ENCODE results near the gene RIMS3. TPM values are rescaled to one million over a fixed set of nuclear protein-coding genes. Genes with fewer than 3 reads are reported as not detected.

Gene RIMS3
- total RNA-seq, 4 donors from 2014 or later, result 2.5 to 6.6 (median 5.4) TPM

GRCh38 chr1:40648200-40648599, 17.3 kb downstream of the RIMS3 start:
- Histone ChIP-seq H3K36me3 (no peaks in the 10 kb centered on the region), H3K9me3 (no peaks in the 10 kb centered on the region), H3K4me3 (no peak overlapping the region), H3K27me3 (no peaks in the 10 kb centered on the region), H3K4me1 (no peaks in the 10 kb centered on the region), H3K27ac (no peak overlapping the region)
- DNase-seq, result no peak
- no peak for TF ChIP-seq CTCF (IDR thresholded peaks at IDR 0.05)
- TF ChIP-seq POLR2A (IDR thresholded peaks at IDR 0.05), result no peak

- H3K36me3 ChIP-seq, result no peaks in the 10 kb centered on the region
- H3K27ac ChIP-seq, result no peak overlapping the region
- no peak overlapping the region for H3K4me3 ChIP-seq
- H3K27me3 ChIP-seq, result no peaks in the 10 kb centered on the region
- TF ChIP-seq POLR2A (IDR thresholded peaks at IDR 0.05), result no peak
- no peak for TF ChIP-seq CTCF (IDR thresholded peaks at IDR 0.05)
- no peaks in the 10 kb centered on the region for H3K9me3 ChIP-seq
- peak in 1 of 3 donors; percentile 63 for DNase-seq
- no peaks in the 10 kb centered on the region for H3K4me1 ChIP-seq
These were observed 19.2 kb downstream of the RIMS3 start for GRCh38 chr1:40646315-40646714.

GRCh38 chr1:40645118-40645680, 20.3 kb downstream of the RIMS3 start:
- DNase-seq, result no peak
- H3K4me3 ChIP-seq, result no peak overlapping the region
- H3K36me3 ChIP-seq, result no peaks in the 10 kb centered on the region
- H3K4me1 ChIP-seq, result no peaks in the 10 kb centered on the region
- TF ChIP-seq CTCF (IDR thresholded peaks at IDR 0.05) (no peak), POLR2A (IDR thresholded peaks at IDR 0.05) (no peak)
- H3K9me3 ChIP-seq, result no peaks in the 10 kb centered on the region
- no peaks in the 10 kb centered on the region for H3K27me3 ChIP-seq
- H3K27ac ChIP-seq, result no peak overlapping the region

- no peak overlapping the region for H3K27ac ChIP-seq
- no peaks in the 10 kb centered on the region for H3K4me1 ChIP-seq
- H3K9me3 ChIP-seq, result no peaks in the 10 kb centered on the region
- H3K36me3 ChIP-seq, result no peaks in the 10 kb centered on the region
- no peak overlapping the region for H3K4me3 ChIP-seq
- no peak for TF ChIP-seq POLR2A (IDR thresholded peaks at IDR 0.05)
- TF ChIP-seq CTCF (IDR thresholded peaks at IDR 0.05), result no peak
- H3K27me3 ChIP-seq, result no peaks in the 10 kb centered on the region
- DNase-seq, result no peak
These were observed 23.8 kb downstream of the RIMS3 start for GRCh38 chr1:40641601-40642242.

GRCh38 chr1:40640314-40641076, 25.0 kb downstream of the RIMS3 start:
- no peaks in the 10 kb centered on the region for H3K9me3 ChIP-seq
- no peak overlapping the region for H3K27ac ChIP-seq
- H3K4me3 ChIP-seq, result no peak overlapping the region
- H3K36me3 ChIP-seq, result no peaks in the 10 kb centered on the region
- DNase-seq, result peak in 1 of 3 donors; percentile 5
- TF ChIP-seq POLR2A (IDR thresholded peaks at IDR 0.05) (no peak), CTCF (IDR thresholded peaks at IDR 0.05) (no peak)
- H3K4me1 ChIP-seq, result no peaks in the 10 kb centered on the region
- H3K27me3 ChIP-seq, result no peaks in the 10 kb centered on the region

Measured in Peyer's patch (tissue), 4 donors.